ENCODE results near the gene HAUS5.
A peak's percentile ranks its signal among the peaks of the same experiment; 100 is the strongest.

The HAUS5 gene

DNA sequence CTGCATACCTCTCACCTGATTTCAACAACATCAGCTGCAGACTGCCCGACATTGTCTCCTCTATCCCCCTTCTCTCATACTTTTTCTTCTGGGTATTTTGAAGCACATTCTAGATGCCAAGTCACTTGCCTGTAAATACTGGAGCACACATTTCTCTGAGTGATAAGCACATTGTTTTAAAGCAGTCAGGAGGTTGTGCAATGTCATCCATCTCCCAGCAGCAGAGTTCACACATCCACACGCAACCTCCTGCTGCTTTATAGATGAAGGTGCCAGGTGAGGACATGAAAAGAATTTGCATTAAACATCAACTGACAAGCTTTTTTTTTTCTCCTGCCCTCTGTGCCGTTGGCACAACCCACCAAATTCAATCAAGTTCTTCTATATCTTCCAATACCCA is 59.3 kb downstream of the HAUS5 start:
- DNase-seq (ENCODE audit: low spot score), result peak; percentile 34

DNA sequence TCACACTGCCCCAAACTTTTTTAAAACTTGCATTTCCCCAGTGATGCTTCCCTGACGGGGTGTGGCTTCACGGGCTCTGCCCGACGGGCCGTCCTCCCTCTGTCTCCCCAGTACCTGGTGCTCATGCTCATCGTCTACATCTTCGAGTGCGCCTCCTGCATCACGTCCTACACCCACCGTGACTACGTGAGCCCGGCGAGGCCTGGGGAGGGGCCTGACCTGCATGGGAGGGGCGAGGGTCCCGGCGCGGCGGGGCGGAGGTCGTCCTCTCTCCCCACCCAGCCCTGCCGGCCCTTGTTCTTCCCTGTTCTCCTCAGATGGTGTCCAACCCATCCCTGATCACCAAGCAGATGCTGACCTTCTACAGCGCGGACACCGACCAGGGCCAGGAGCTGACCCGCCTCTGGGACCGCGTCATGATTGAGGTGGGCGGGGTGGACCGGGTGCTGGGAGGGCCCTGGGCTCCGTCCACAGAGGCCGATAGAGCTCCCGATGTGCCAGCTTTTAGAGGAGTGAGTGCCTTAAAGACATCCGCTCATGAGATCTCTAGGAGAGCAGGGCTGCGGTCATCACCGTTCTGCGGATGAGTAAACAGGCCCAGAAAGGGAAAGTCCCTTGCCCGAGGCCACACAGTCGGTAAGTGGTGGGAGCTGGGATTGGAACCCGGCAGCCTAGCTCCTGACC is 60.7 kb downstream of the HAUS5 start:
- DNase-seq (ENCODE audit: low spot score), result peak; percentile 66

Data from SW480 (cell line).